Hematopoietic multipotent progenitor cell treated with erythropoietin and hydrocortisone succinate and interleukin-3 and kit ligand, for 6 days (in vitro differentiated cells): ENCODE results near the gene NFE2L2.
"Not testable (repeated sequence)": the region's sequence is repeated elsewhere in the genome, so short reads cannot be mapped to it uniquely, and the experiment has no call there.

ENCODE experiments used
- DNase-seq: peaks from one replicate; pipeline ENCODE4 v3.0.0-alpha.2; 2015

The NFE2L2 gene

GRCh38 chr2:177188482-177189469, 75.8 kb downstream of the NFE2L2 start:
- no peak for DNase-seq

- DNase-seq: no peak
These were observed 76.8 kb downstream of the NFE2L2 start for GRCh38 chr2:177187631-177188312.

- not testable (repeated sequence) for DNase-seq
These were observed 78.5 kb downstream of the NFE2L2 start for GRCh38 chr2:177186038-177186437.

- no peak for DNase-seq
These were observed 79.9 kb downstream of the NFE2L2 start for GRCh38 chr2:177184606-177185005.

- DNase-seq: no peak
These were observed 80.7 kb downstream of the NFE2L2 start for GRCh38 chr2:177183860-177184259.
